Measurements from ENCODE around the gene ARID1B.

ARID1B gene

DNA sequence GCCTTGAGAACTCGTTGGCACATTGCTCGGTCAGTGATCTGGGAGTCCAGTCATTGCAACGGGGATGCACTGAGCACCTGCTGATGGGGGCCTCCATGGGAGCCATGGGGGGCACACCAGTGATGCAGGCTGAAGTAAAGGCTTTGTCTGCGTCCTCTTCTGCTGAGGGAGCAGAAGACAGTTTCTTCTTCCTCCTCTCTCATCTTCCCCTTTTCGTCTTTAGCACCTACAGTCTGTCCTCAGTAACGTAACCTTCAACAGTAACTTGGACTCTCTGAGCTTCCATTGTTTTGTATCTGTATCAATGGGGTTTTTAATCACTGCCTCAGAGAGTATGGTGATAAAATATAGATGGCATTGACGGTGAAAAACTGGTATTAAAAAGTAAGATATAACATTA is 306.2 kb downstream of the ARID1B start:
- peak overlapping the region; percentile 15 for H3K18ac ChIP-seq (ENCODE audit: low read length)
- H3K27ac ChIP-seq (replicated peaks; ENCODE audit: low read length): no peak overlapping the region
- no peak overlapping the region for H4K91ac ChIP-seq (ENCODE audit: low read depth, low read length, poor library complexity)
- no peak overlapping the region for H2BK12ac ChIP-seq (ENCODE audit: low read length)
- no peak overlapping the region for H2AFZ ChIP-seq (ENCODE audit: low read length)
- no peaks in the 10 kb centered on the region for H3K9me3 ChIP-seq (replicated peaks in 1 of 2; ENCODE audit: control insufficient read depth in 2 of 2, insufficient read depth in 1 of 2, low read depth in 1 of 2, low read length in 2 of 2)
- H2BK5ac ChIP-seq (ENCODE audit: low read length): no peak overlapping the region
- peaks cover 1 to 9% of the 10 kb centered on the region in 2 donors for H3K4me1 ChIP-seq (ENCODE audit: control insufficient read depth in 2 of 2, insufficient read depth in 1 of 2, low read depth in 1 of 2, low read length in 2 of 2)
- H3K79me1 ChIP-seq (ENCODE audit: low read depth, low read length): no peaks in the 10 kb centered on the region
- no peak overlapping the region for H2AK5ac ChIP-seq (ENCODE audit: low read depth, low read length)
- H3K4ac ChIP-seq (ENCODE audit: low read length): no peak overlapping the region
- no peak overlapping the region for H2BK15ac ChIP-seq (ENCODE audit: low read length)
- H3K27me3 ChIP-seq (ENCODE audit: control insufficient read depth in 3 of 3, insufficient read depth in 3 of 3, low read depth in 1 of 3, low read length in 3 of 3): no peaks in the 10 kb centered on the region
- no peak overlapping the region for H3K4me2 ChIP-seq (ENCODE audit: insufficient read depth, low read length, poor library complexity, severe bottlenecking)
- no peak overlapping the region for H2BK120ac ChIP-seq (ENCODE audit: low read depth, low read length)
- no peak for DNase-seq (ENCODE audit: low spot score)
- H4K8ac ChIP-seq (ENCODE audit: low read depth, low read length): no peak overlapping the region
- H3K36me3 ChIP-seq (replicated peaks in 1 of 2; ENCODE audit: control insufficient read depth in 2 of 2, insufficient read depth in 2 of 2, low read length in 2 of 2): peaks cover 1 to 30% of the 10 kb centered on the region in 2 donors
- H3K23ac ChIP-seq (ENCODE audit: low read depth, low read length, poor library complexity): no peak overlapping the region
- H3K14ac ChIP-seq (ENCODE audit: low read length): no peak overlapping the region
- H3K4me3 ChIP-seq (ENCODE audit: low read length in 2 of 2): no peak overlapping the region
- WGBS, 2 donors (ENCODE audit: extremely low coverage in 2 of 2, insufficient read length in 2 of 2, insufficient replicate concordance in 1 of 2): no CpG with 5 or more reads among the region's 7 CpGs
- no peak overlapping the region for H3K9ac ChIP-seq (ENCODE audit: low read depth, low read length, poor library complexity)

DNA sequence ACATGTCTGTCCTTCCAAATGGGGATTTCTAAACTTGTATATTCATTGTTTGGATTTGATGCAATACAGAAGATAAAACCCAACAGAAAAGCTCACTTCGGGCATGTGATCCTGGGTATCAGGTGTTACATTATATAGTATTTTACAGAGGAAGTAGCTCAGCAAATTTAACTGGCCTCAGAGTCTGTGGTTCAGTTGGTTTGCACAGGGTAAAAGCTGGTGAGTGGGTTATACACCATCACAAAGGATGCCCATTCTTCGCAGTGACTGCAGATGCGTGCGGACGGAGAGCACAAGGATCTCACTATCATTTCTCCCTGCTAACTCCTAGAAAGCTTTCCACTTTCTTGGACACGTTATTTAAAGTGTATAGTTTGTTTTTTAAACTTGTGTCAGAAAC is 309.5 kb downstream of the ARID1B start:
- Histone ChIP-seq H3K27ac (replicated peaks; ENCODE audit: low read length) (no peak overlapping the region), H3K4ac (ENCODE audit: low read length) (no peak overlapping the region), H2AFZ (ENCODE audit: low read length) (no peak overlapping the region), H3K9me3 (replicated peaks in 1 of 2; ENCODE audit: control insufficient read depth in 2 of 2, insufficient read depth in 1 of 2, low read depth in 1 of 2, low read length in 2 of 2) (no peaks in the 10 kb centered on the region), H3K9ac (ENCODE audit: low read depth, low read length, poor library complexity) (no peak overlapping the region), H3K79me1 (ENCODE audit: low read depth, low read length) (no peaks in the 10 kb centered on the region), H4K8ac (ENCODE audit: low read depth, low read length) (no peak overlapping the region), H3K4me2 (ENCODE audit: insufficient read depth, low read length, poor library complexity, severe bottlenecking) (no peak overlapping the region), H3K18ac (ENCODE audit: low read length) (no peak overlapping the region), H3K14ac (ENCODE audit: low read length) (no peak overlapping the region), H2BK15ac (ENCODE audit: low read length) (no peak overlapping the region), H3K4me1 (ENCODE audit: control insufficient read depth in 2 of 2, insufficient read depth in 1 of 2, low read depth in 1 of 2, low read length in 2 of 2) (peaks cover 22 to 27% of the 10 kb centered on the region in 2 donors), H4K91ac (ENCODE audit: low read depth, low read length, poor library complexity) (no peak overlapping the region), H3K36me3 (replicated peaks in 1 of 2; ENCODE audit: control insufficient read depth in 2 of 2, insufficient read depth in 2 of 2, low read length in 2 of 2) (peaks cover 1 to 30% of the 10 kb centered on the region in 2 donors), H2BK12ac (ENCODE audit: low read length) (no peak overlapping the region), H3K4me3 (ENCODE audit: low read length in 2 of 2) (no peak overlapping the region), H2BK120ac (ENCODE audit: low read depth, low read length) (no peak overlapping the region), H2BK5ac (ENCODE audit: low read length) (no peak overlapping the region), H2AK5ac (ENCODE audit: low read depth, low read length) (no peak overlapping the region), H3K23ac (ENCODE audit: low read depth, low read length, poor library complexity) (no peak overlapping the region), H3K27me3 (ENCODE audit: control insufficient read depth in 3 of 3, insufficient read depth in 3 of 3, low read depth in 1 of 3, low read length in 3 of 3) (no peaks in the 10 kb centered on the region)
- no CpG with 5 or more reads among the region's 6 CpGs for WGBS, 2 donors (ENCODE audit: extremely low coverage in 2 of 2, insufficient read length in 2 of 2, insufficient replicate concordance in 1 of 2)
- no peak for DNase-seq (ENCODE audit: low spot score)

DNA sequence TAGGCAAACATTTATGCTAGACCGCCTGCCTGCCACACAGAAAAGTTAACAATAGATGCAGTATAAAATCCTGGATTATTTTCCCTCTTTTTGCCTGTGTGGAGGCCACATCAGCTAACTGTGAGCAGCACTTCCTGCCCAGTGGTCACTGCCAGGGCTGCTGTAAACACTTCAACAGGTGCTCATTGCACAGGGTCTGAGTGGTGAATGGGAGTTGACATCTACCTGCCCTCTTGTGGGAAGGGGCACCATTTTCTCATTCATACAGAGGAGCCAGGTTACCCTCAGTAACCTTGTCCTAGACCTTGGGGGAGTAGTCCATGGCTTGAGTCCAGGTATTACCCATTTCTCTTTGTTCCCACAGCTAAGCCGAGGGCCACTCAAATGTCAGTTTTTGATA is 310.8 kb downstream of the ARID1B start:
- Histone ChIP-seq H3K4me2 (ENCODE audit: insufficient read depth, low read length, poor library complexity, severe bottlenecking) (no peak overlapping the region), H3K14ac (ENCODE audit: low read length) (no peak overlapping the region), H2BK120ac (ENCODE audit: low read depth, low read length) (no peak overlapping the region), H2AK5ac (ENCODE audit: low read depth, low read length) (peak overlapping the region; percentile 1), H2BK12ac (ENCODE audit: low read length) (no peak overlapping the region), H2AFZ (ENCODE audit: low read length) (no peak overlapping the region), H4K8ac (ENCODE audit: low read depth, low read length) (no peak overlapping the region), H3K79me1 (ENCODE audit: low read depth, low read length) (no peaks in the 10 kb centered on the region), H3K27ac (replicated peaks; ENCODE audit: low read length) (no peak overlapping the region), H3K23ac (ENCODE audit: low read depth, low read length, poor library complexity) (no peak overlapping the region), H3K4ac (ENCODE audit: low read length) (no peak overlapping the region), H2BK15ac (ENCODE audit: low read length) (no peak overlapping the region), H4K91ac (ENCODE audit: low read depth, low read length, poor library complexity) (no peak overlapping the region), H3K18ac (ENCODE audit: low read length) (peak overlapping the region; percentile 86), H3K27me3 (ENCODE audit: control insufficient read depth in 3 of 3, insufficient read depth in 3 of 3, low read depth in 1 of 3, low read length in 3 of 3) (no peaks in the 10 kb centered on the region), H3K36me3 (replicated peaks in 1 of 2; ENCODE audit: control insufficient read depth in 2 of 2, insufficient read depth in 2 of 2, low read length in 2 of 2) (peaks cover 1 to 30% of the 10 kb centered on the region in 2 donors), H3K4me3 (ENCODE audit: low read length in 2 of 2) (no peak overlapping the region), H3K4me1 (ENCODE audit: control insufficient read depth in 2 of 2, insufficient read depth in 1 of 2, low read depth in 1 of 2, low read length in 2 of 2) (peaks cover 22 to 29% of the 10 kb centered on the region in 2 donors), H3K9ac (ENCODE audit: low read depth, low read length, poor library complexity) (no peak overlapping the region), H3K9me3 (replicated peaks in 1 of 2; ENCODE audit: control insufficient read depth in 2 of 2, insufficient read depth in 1 of 2, low read depth in 1 of 2, low read length in 2 of 2) (no peaks in the 10 kb centered on the region), H2BK5ac (ENCODE audit: low read length) (no peak overlapping the region)
- DNase-seq (ENCODE audit: low spot score): no peak
- WGBS, 2 donors (ENCODE audit: extremely low coverage in 2 of 2, insufficient read length in 2 of 2, insufficient replicate concordance in 1 of 2): no CpG with 5 or more reads among the region's 2 CpGs

DNA sequence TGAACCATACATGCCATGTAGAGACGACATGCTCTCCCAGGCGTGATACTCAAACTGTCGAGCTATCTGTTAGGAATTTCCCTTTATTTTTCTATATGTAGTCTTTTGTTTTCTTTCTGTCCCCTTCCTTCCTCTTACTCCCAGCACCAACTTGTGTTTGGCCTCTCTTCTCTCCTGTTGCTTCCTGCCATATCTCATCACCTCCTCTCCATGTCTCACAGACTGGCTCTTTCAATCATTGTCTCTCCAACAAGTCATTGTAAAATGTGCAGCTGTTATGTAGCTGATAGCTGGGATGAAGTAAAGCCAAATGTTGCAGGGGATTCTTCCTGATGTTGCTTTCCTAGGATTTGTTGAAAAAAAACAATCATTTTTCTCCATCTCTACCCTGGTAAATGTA is 311.7 kb downstream of the ARID1B start:
- H3K4me1 ChIP-seq (ENCODE audit: control insufficient read depth in 2 of 2, insufficient read depth in 1 of 2, low read depth in 1 of 2, low read length in 2 of 2): peaks cover 22 to 27% of the 10 kb centered on the region in 2 donors
- H3K79me1 ChIP-seq (ENCODE audit: low read depth, low read length): no peaks in the 10 kb centered on the region
- H2AK5ac ChIP-seq (ENCODE audit: low read depth, low read length): no peak overlapping the region
- no peak for DNase-seq (ENCODE audit: low spot score)
- H3K18ac ChIP-seq (ENCODE audit: low read length): no peak overlapping the region
- H3K4me3 ChIP-seq (ENCODE audit: low read length in 2 of 2): no peak overlapping the region
- H2BK120ac ChIP-seq (ENCODE audit: low read depth, low read length): no peak overlapping the region
- peak overlapping the region; percentile 81 for H3K27ac ChIP-seq (replicated peaks; ENCODE audit: low read length)
- no peak overlapping the region for H2AFZ ChIP-seq (ENCODE audit: low read length)
- WGBS, 2 donors (ENCODE audit: extremely low coverage in 2 of 2, insufficient read length in 2 of 2, insufficient replicate concordance in 1 of 2): no CpG with 5 or more reads among the region's 3 CpGs
- no peak overlapping the region for H2BK5ac ChIP-seq (ENCODE audit: low read length)
- H3K27me3 ChIP-seq (ENCODE audit: control insufficient read depth in 3 of 3, insufficient read depth in 3 of 3, low read depth in 1 of 3, low read length in 3 of 3): no peaks in the 10 kb centered on the region
- H4K8ac ChIP-seq (ENCODE audit: low read depth, low read length): no peak overlapping the region
- no peak overlapping the region for H4K91ac ChIP-seq (ENCODE audit: low read depth, low read length, poor library complexity)
- H3K9me3 ChIP-seq (replicated peaks in 1 of 2; ENCODE audit: control insufficient read depth in 2 of 2, insufficient read depth in 1 of 2, low read depth in 1 of 2, low read length in 2 of 2): no peaks in the 10 kb centered on the region
- H2BK12ac ChIP-seq (ENCODE audit: low read length): no peak overlapping the region
- H2BK15ac ChIP-seq (ENCODE audit: low read length): no peak overlapping the region
- H3K4ac ChIP-seq (ENCODE audit: low read length): no peak overlapping the region
- no peak overlapping the region for H3K9ac ChIP-seq (ENCODE audit: low read depth, low read length, poor library complexity)
- H3K23ac ChIP-seq (ENCODE audit: low read depth, low read length, poor library complexity): no peak overlapping the region
- H3K14ac ChIP-seq (ENCODE audit: low read length): no peak overlapping the region
- peaks cover 1 to 34% of the 10 kb centered on the region in 2 donors for H3K36me3 ChIP-seq (replicated peaks in 1 of 2; ENCODE audit: control insufficient read depth in 2 of 2, insufficient read depth in 2 of 2, low read length in 2 of 2)
- H3K4me2 ChIP-seq (ENCODE audit: insufficient read depth, low read length, poor library complexity, severe bottlenecking): no peak overlapping the region
